Vagina (tissue), 2 donors: Measurements from ENCODE around the gene MORN5. TPM values are rescaled to one million over a fixed set of nuclear protein-coding genes. Genes with fewer than 3 reads are reported as not detected.

Experiments used
- DNase-seq, 2 donors: peaks; one replicate each; pipeline ENCODE4 v3.0.0-alpha.2; 2017; ENCODE audit errors: extremely low spot score in 2 of 2
- H3K27ac ChIP-seq: fragments of 200-600 bp; sonication (generic); one replicate; pipeline ENCODE4 v1.5.1; 2019
- H3K27me3 ChIP-seq: fragments of 200-600 bp; sonication (generic); one replicate; pipeline ENCODE4 v1.5.1; 2019
- H3K36me3 ChIP-seq, 2 donors: fragments of 200-600 bp; sonication (generic); one replicate each; pipeline ENCODE4 v1.5.1; 2017 to 2019
- H3K4me1 ChIP-seq: fragments of 200-600 bp; sonication (generic); one replicate; pipeline ENCODE4 v1.5.1; 2019
- H3K4me3 ChIP-seq, 2 donors: fragments of 200-600 bp; sonication (generic); 1 replicate in 1 of 2; 2 replicates in 1 of 2; pipeline ENCODE4 v1.5.1; 2016 to 2019
- H3K9me3 ChIP-seq: fragments of 200-600 bp; sonication (generic); one replicate; pipeline ENCODE4 v1.5.1; 2019
- CTCF ChIP-seq, 3 experiments: fragments of 450-650 bp in 2 of 3; fragments of 200-600 bp in 1 of 3; sonication (generic) in 1 of 3; IDR thresholded peaks; one replicate each; pipeline ENCODE4 v1.5.1; 2017 to 2019; ENCODE audit warnings: antibody characterized with exemption in 3 of 3, mild to moderate bottlenecking in 2 of 3, moderate library complexity in 2 of 3
- POLR2A ChIP-seq, 2 donors: fragments of 450-650 bp; IDR thresholded peaks; one replicate each; pipeline ENCODE4 v1.6.1; 2017; ENCODE audit warnings: antibody characterized with exemption in 2 of 2, mild to moderate bottlenecking in 2 of 2, moderate library complexity in 2 of 2
- POLR2AphosphoS5 ChIP-seq, 2 donors: sonication (generic); formaldehyde crosslinking; IDR thresholded peaks; one replicate each; pipeline ENCODE4 v1.9.0; 2017; ENCODE audit warnings: antibody characterized with exemption in 2 of 2, mild to moderate bottlenecking in 2 of 2, low read depth in 1 of 2; ENCODE audit not compliant: insufficient read depth in 1 of 2
- intact Hi-C: fragments of 100-400 bp; cut with DNase I; formaldehyde crosslinking; loops from one replicate; pipeline ENCODE4 v1.15.1; 2023
- total RNA-seq: library from RNA; depleted of rRNA; stranded (reverse); fragments of >200 nt; gene quantifications from one replicate; pipeline ENCODE4 v1.2.3, GENCODE V29; 2016

MORN5 gene
- total RNA-seq, 1 donor from 2014 or later: not detected

GRCh38 chr9:122234022-122234748 lies 74.5 kb downstream of the MORN5 start:
- Histone ChIP-seq H3K27ac (no peak overlapping the region), H3K4me1 (peaks cover 1% of the 10 kb centered on the region), H3K9me3 (no peaks in the 10 kb centered on the region), H3K4me3 (no peak overlapping the region), H3K27me3 (peaks cover 6% of the 10 kb centered on the region), H3K36me3 (no peaks in the 10 kb centered on the region)
- DNase-seq: no peak
- intact Hi-C loops: no loop called here
- no peak for TF ChIP-seq POLR2A (IDR thresholded peaks at IDR 0.05)

GRCh38 chr9:122236681-122237080 lies 77.0 kb downstream of the MORN5 start:
- intact Hi-C loops: no loop called here
- Histone ChIP-seq H3K4me1 (no peaks in the 10 kb centered on the region), H3K9me3 (no peaks in the 10 kb centered on the region), H3K27ac (no peak overlapping the region), H3K27me3 (no peaks in the 10 kb centered on the region), H3K36me3 (peaks cover 0 to 17% of the 10 kb centered on the region in 2 donors), H3K4me3 (no peak overlapping the region)
- no peak for DNase-seq
- TF ChIP-seq POLR2AphosphoS5 (IDR thresholded peaks at IDR 0.05; ENCODE audit: insufficient read depth in 1 of 2, low read depth in 1 of 2) (no peak), POLR2A (IDR thresholded peaks at IDR 0.05) (no peak), CTCF (IDR thresholded peaks at IDR 0.05) (no peak)

- Histone ChIP-seq H3K9me3 (no peaks in the 10 kb centered on the region), H3K27ac (no peak overlapping the region), H3K4me3 (no peak overlapping the region), H3K36me3 (peaks cover 6 to 47% of the 10 kb centered on the region in 2 donors), H3K27me3 (no peaks in the 10 kb centered on the region), H3K4me1 (no peaks in the 10 kb centered on the region)
- TF ChIP-seq POLR2AphosphoS5 (IDR thresholded peaks at IDR 0.05; ENCODE audit: insufficient read depth in 1 of 2, low read depth in 1 of 2) (no peak), POLR2A (IDR thresholded peaks at IDR 0.05) (no peak), CTCF (IDR thresholded peaks at IDR 0.05) (no peak)
- intact Hi-C loops: no loop called here
- no peak for DNase-seq
These were observed 80.0 kb downstream of the MORN5 start for GRCh38 chr9:122239722-122240121.

GRCh38 chr9:122244349-122244748 lies 84.6 kb downstream of the MORN5 start:
- no peaks in the 10 kb centered on the region for H3K4me1 ChIP-seq
- no peaks in the 10 kb centered on the region for H3K9me3 ChIP-seq
- H3K27ac ChIP-seq: no peak overlapping the region
- H3K36me3 ChIP-seq: peaks cover 6 to 80% of the 10 kb centered on the region in 2 donors
- intact Hi-C loops: no loop called here
- no peak for TF ChIP-seq POLR2AphosphoS5 (IDR thresholded peaks at IDR 0.05; ENCODE audit: insufficient read depth in 1 of 2, low read depth in 1 of 2)
- TF ChIP-seq POLR2A (IDR thresholded peaks at IDR 0.05): no peak
- no peak for TF ChIP-seq CTCF (IDR thresholded peaks at IDR 0.05)
- H3K27me3 ChIP-seq: no peaks in the 10 kb centered on the region
- no peak overlapping the region for H3K4me3 ChIP-seq
- DNase-seq: no peak

- no peak overlapping the region for H3K4me3 ChIP-seq
- peaks cover 6 to 72% of the 10 kb centered on the region in 2 donors for H3K36me3 ChIP-seq
- H3K27me3 ChIP-seq: no peaks in the 10 kb centered on the region
- H3K9me3 ChIP-seq: no peaks in the 10 kb centered on the region
- intact Hi-C loops: no loop called here
- H3K27ac ChIP-seq: no peak overlapping the region
- TF ChIP-seq POLR2AphosphoS5 (IDR thresholded peaks at IDR 0.05; ENCODE audit: insufficient read depth in 1 of 2, low read depth in 1 of 2) (no peak), CTCF (IDR thresholded peaks at IDR 0.05) (no peak), POLR2A (IDR thresholded peaks at IDR 0.05) (no peak)
- no peaks in the 10 kb centered on the region for H3K4me1 ChIP-seq
- DNase-seq: no peak
These were observed 87.0 kb downstream of the MORN5 start for GRCh38 chr9:122246666-122247065.
